Nephron progenitor cell (in vitro differentiated cells): Measurements from ENCODE around the gene DCDC2C.
"Not testable (repeated sequence)": the region's sequence is repeated elsewhere in the genome, so short reads cannot be mapped to it uniquely, and the experiment has no call there.

Experiments used
- DNase-seq: peaks from one replicate; pipeline ENCODE4 v3.0.0; 2021
- H3K27ac Mint-ChIP-seq: 2 replicates; pipeline ENCODE4 v1.8.0; 2021; ENCODE audit warnings: mild to moderate bottlenecking, moderate library complexity, mixed read lengths
- H3K27me3 Mint-ChIP-seq: 2 replicates; pipeline ENCODE4 v1.8.0; 2021; ENCODE audit warnings: mild to moderate bottlenecking, low read depth, mixed read lengths; ENCODE audit not compliant: poor library complexity
- H3K36me3 Mint-ChIP-seq: 2 replicates; pipeline ENCODE4 v1.8.0; 2021; ENCODE audit warnings: low read depth, mixed read lengths
- H3K4me1 Mint-ChIP-seq: 2 replicates; pipeline ENCODE4 v1.8.0; 2021; ENCODE audit warnings: mixed read lengths
- H3K4me3 Mint-ChIP-seq: 2 replicates; pipeline ENCODE4 v1.8.0; 2021; ENCODE audit warnings: mild to moderate bottlenecking, moderate library complexity, mixed read lengths
- H3K9me3 Mint-ChIP-seq: 2 replicates; pipeline ENCODE4 v1.8.0; 2021; ENCODE audit warnings: mild to moderate bottlenecking, moderate library complexity, mixed read lengths
- TF ChIP-seq, protein P1 (sequence below): fragments of 200-600 bp; sonication (generic); IDR thresholded peaks from 2 replicates; pipeline ENCODE4 v1.5.0; 2021; ENCODE audit warnings: antibody characterized with exemption

The DCDC2C gene

DNA sequence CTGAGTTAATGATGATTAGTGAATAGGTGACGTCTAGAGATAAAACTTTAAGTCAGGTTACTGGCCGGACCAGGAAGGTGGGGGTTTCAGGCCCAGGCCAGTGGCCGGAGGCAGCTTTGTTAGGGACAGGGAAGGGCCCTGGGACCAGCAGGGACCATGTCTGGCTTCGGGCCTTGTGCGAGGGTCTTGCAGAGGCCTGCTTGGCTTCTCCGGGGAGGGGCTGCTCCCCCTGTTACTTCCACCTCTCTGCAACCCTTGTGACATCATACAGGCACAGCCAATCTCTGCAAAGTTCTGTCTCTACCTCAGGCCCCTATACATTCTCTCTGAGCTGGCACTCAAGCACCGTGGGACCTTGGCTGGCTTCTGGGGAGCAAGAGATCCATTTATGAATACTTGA is 45.5 kb upstream of the DCDC2C start, which contains the start of gene ALLC:
Gene ALLC (plus strand): TSS at position 320 of the 400 bp plus-strand sequence. CDS start 12,958 bp downstream, outside the sequence.
- TF ChIP-seq, protein P1, sequence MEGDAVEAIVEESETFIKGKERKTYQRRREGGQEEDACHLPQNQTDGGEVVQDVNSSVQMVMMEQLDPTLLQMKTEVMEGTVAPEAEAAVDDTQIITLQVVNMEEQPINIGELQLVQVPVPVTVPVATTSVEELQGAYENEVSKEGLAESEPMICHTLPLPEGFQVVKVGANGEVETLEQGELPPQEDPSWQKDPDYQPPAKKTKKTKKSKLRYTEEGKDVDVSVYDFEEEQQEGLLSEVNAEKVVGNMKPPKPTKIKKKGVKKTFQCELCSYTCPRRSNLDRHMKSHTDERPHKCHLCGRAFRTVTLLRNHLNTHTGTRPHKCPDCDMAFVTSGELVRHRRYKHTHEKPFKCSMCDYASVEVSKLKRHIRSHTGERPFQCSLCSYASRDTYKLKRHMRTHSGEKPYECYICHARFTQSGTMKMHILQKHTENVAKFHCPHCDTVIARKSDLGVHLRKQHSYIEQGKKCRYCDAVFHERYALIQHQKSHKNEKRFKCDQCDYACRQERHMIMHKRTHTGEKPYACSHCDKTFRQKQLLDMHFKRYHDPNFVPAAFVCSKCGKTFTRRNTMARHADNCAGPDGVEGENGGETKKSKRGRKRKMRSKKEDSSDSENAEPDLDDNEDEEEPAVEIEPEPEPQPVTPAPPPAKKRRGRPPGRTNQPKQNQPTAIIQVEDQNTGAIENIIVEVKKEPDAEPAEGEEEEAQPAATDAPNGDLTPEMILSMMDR, result no peak
- DNase-seq, result no peak
- Mint-ChIP-seq H3K9me3 (no peaks in the 10 kb centered on the region), H3K4me1 (peaks cover 70% of the 10 kb centered on the region), H3K27me3 (peaks cover 4% of the 10 kb centered on the region), H3K4me3 (no peak within 1 kb of the TSS), H3K36me3 (no peaks in the 10 kb centered on the region), H3K27ac (peak within 1 kb of the TSS; percentile 95)

DNA sequence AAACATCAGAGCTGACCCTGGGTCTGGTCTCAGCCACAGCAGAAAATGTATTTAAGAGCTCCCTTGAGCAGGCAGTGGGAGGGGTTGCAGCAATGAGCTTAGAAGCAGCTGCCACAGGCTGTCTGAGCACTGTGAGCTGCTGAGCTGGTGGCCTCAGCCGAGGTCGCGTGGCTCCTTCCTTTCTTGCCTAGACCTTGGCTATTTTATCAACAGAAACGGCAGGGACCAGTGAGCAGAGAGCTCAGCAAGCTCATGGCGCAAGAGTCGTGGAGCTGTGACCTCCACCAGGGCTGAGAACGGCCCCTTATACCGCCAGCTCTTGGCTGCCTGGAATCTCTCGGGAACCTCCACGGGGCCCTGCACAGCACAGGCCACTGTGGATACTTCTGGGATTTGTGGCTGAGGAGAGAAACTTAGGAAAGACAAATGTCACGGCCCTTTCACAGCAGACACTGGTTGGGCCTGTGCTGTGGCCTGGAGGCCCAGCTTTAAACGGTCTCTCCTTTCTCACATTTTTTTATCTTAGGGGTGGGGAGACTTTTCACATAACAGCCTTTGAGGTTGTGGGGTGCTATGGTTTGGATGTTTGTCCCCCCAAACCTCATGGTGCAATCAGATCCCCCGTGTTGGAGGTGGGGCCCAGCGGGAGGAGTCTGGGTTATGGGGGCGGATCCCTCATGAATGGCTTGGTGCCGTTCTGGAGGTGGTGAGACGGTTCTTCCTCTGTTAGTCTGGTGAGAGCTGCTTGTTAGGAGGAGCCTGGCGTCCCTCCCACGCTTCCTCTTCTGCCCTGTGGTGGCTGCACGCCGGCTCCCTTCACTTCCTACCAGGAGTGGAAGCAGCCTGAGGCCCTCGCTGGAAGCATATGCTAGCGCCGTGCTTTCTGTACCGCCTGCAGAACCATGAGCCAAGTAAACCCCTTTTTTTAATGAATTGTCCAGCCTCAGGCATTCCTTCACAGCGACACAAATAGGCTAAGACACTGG is 43.6 kb upstream of the DCDC2C start:
- Mint-ChIP-seq H3K27me3 (no peaks in the 10 kb centered on the region), H3K27ac (peak overlapping the region; percentile 94), H3K9me3 (no peaks in the 10 kb centered on the region), H3K4me1 (peaks cover 59% of the 10 kb centered on the region), H3K4me3 (no peak overlapping the region), H3K36me3 (no peaks in the 10 kb centered on the region)
- TF ChIP-seq, protein P1, result no peak
- DNase-seq, result no peak

DNA sequence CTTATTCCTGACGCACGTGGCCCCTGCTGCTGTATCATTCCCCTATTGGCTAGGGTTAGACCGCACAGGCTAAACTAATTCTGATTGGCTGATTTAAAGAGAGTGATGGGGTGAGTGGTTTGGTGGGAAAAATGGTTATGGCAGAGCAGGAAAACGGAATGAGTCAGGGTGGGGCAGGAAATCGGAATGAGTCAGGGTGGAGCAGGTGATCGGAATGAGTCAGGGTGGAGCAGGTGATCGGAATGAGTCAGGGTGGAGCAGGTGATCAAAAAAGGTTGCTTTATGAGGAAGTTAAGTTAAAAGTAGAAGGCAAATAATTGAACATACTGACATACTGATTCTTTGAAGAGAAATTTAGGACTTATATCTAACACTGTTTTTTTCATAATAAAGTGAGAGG is 42.7 kb upstream of the DCDC2C start:
- not testable (repeated sequence) for H3K27ac Mint-ChIP-seq, H3K4me3 Mint-ChIP-seq

DNA sequence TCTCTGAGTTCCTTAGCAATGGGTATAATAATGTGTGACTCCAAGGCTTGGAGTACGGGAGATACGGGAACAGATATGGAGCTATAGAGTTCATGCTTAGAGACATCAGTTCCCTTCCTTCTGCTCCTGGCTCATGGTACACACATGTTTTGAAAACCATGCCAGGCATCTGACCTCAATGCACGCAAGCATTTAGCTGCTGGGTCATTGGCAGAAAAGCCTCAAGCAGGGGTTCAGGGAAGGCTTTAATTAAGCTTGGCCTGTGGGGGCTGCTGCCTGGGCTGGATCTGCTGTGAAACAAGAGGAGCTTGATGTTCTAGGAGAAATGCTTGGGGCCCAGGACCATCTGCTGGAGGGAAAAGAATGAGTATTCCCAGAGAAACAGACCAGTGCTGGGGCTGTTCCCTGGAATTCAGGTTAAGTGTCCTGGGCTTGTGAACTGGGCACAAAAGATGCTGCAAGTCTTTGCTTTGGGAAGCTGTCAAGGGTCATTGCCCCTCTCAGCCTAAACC is 42.2 kb upstream of the DCDC2C start:
- H3K27me3 Mint-ChIP-seq, result peaks cover 3% of the 10 kb centered on the region
- H3K9me3 Mint-ChIP-seq, result no peaks in the 10 kb centered on the region
- TF ChIP-seq, protein P1, result no peak
- H3K4me3 Mint-ChIP-seq, result no peak overlapping the region
- peaks cover 54% of the 10 kb centered on the region for H3K4me1 Mint-ChIP-seq
- no peak overlapping the region for H3K27ac Mint-ChIP-seq
- H3K36me3 Mint-ChIP-seq, result no peaks in the 10 kb centered on the region
- no peak for DNase-seq

More for the DNA sequence above, 42.7 kb upstream of the DCDC2C start:
- H3K4me1 Mint-ChIP-seq, result peaks cover 54% of the 10 kb centered on the region
- DNase-seq, H3K27me3 Mint-ChIP-seq, H3K9me3 Mint-ChIP-seq, H3K36me3 Mint-ChIP-seq: not testable (repeated sequence)

DNA sequence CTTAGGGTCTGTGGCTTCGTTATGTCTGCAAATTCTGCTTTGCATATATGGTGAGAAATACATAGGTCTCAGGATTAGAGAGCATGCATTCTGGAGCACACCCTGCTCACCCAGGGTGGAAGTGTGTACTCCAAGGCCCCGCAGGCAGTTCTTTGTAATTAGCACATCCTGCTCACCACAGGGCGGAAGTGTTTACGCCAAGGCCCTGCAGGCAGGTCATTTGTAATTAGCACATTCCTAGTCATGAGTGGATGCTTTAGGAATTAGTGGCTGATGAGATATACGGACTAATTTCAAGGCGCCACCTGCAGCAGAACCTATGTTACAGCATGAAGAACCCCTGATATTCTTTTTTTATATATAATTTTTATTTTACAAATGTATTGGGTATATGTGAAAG is 41.1 kb upstream of the DCDC2C start:
- Mint-ChIP-seq H3K4me1 (peaks cover 53% of the 10 kb centered on the region), H3K27me3 (peaks cover 8% of the 10 kb centered on the region), H3K36me3 (no peaks in the 10 kb centered on the region), H3K9me3 (no peaks in the 10 kb centered on the region), H3K4me3 (no peak overlapping the region), H3K27ac (no peak overlapping the region)
- TF ChIP-seq, protein P1, result no peak
- no peak for DNase-seq

DNA sequence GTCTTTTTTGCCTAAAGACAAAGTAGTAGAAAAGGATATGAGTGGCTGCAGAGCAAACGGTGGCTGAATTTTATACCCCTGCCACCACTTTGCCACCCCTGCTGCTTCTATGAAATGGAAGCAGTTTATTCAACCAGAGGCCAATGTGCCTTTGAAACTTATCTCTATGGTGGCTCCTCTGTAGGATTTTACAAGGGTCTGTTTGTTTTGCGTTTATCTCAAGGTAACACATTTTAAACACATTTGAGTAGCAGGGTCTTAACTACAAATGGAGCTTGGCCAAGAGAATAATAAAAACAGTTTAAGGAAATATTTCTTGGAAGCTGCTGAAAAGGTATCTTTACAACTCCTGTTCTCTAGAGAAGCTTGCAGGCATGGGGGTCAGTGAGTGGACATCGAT is 39.3 kb upstream of the DCDC2C start:
- no peak overlapping the region for H3K27ac Mint-ChIP-seq
- TF ChIP-seq, protein P1, result no peak
- H3K9me3 Mint-ChIP-seq, result no peaks in the 10 kb centered on the region
- DNase-seq, result no peak
- no peak overlapping the region for H3K4me3 Mint-ChIP-seq
- H3K4me1 Mint-ChIP-seq, result peaks cover 40% of the 10 kb centered on the region
- peaks cover 10% of the 10 kb centered on the region for H3K27me3 Mint-ChIP-seq
- H3K36me3 Mint-ChIP-seq, result no peaks in the 10 kb centered on the region
